SK-N-SH (cell line): Measurements from ENCODE around the gene LIN37. TPM values are rescaled to one million over a fixed set of nuclear protein-coding genes. Genes with fewer than 3 reads are reported as not detected.

Experiments used
- CTCF ChIA-PET: fragments of 300-600, 350-600 bp; formaldehyde crosslinking; extraction: SDS; loops from one replicate; lab custom pipeline; 2021; lab: Yijun Ruan, JAX
- POLR2A ChIA-PET: fragments of 350-600 bp; sonication (Branson Sonifier 250); formaldehyde crosslinking; extraction: SDS; loops from one replicate; lab custom pipeline; 2020; ENCODE audit warnings: antibody characterized with exemption, inconsistent platforms; lab: Yijun Ruan, JAX
- DNase-seq: peaks from one replicate; pipeline ENCODE4 v3.0.0; 2012
- H2AFZ ChIP-seq: fragments of 200-600 bp; sonication (generic); 2 replicates; pipeline ENCODE4 v1.8.1; 2016; ENCODE audit warnings: antibody characterized with exemption, mild to moderate bottlenecking, low read depth
- H3F3A ChIP-seq: fragments of 200-600 bp; sonication (generic); replicated peaks from 2 replicates; pipeline ENCODE3; 2016; ENCODE audit warnings: antibody characterized with exemption, mild to moderate bottlenecking; ENCODE audit not compliant: insufficient read depth
- H3K27ac ChIP-seq, 2 experiments: fragments of 200-500 bp in 1 of 2; fragments of 200-600 bp in 1 of 2; sonication (Bioruptor generic) in 1 of 2; sonication (generic), shearing (Covaris generic) in 1 of 2; 2 replicates each; pipeline versions ENCODE4 v1.5.1 to v1.6.1; 2014 to 2016; ENCODE audit warnings: low read depth in 2 of 2, inconsistent platforms in 1 of 2, low read length in 1 of 2, mild to moderate bottlenecking in 1 of 2, mixed read lengths in 1 of 2
- H3K27me3 ChIP-seq: fragments of 200-600 bp; sonication (generic), shearing (Covaris generic); 2 replicates; pipeline ENCODE4 v1.6.1; 2016; ENCODE audit warnings: mixed run types; ENCODE audit not compliant: insufficient read depth
- H3K36me3 ChIP-seq, 2 experiments: fragments of 200-500 bp in 1 of 2; fragments of 200-600 bp in 1 of 2; sonication (Bioruptor generic) in 1 of 2; sonication (generic) in 1 of 2; replicated peaks in 1 of 2; 2 replicates each; pipeline versions ENCODE3 to v1.5.1; 2014 to 2016; ENCODE audit warnings: low read length in 1 of 2, mild to moderate bottlenecking in 1 of 2; ENCODE audit not compliant: insufficient read depth in 2 of 2, control insufficient read depth in 1 of 2
- H3K4me1 ChIP-seq, 2 experiments: fragments of 200-500 bp in 1 of 2; fragments of 200-600 bp in 1 of 2; sonication (Bioruptor generic) in 1 of 2; sonication (generic), shearing (Covaris generic) in 1 of 2; 2 replicates each; pipeline versions ENCODE4 v1.5.1 to v1.6.1; 2014 to 2016; ENCODE audit warnings: low read depth in 1 of 2, low read length in 1 of 2, mixed run types in 1 of 2; ENCODE audit not compliant: insufficient read depth in 2 of 2, control insufficient read depth in 1 of 2
- H3K4me2 ChIP-seq: fragments of 200-600 bp; sonication (generic), shearing (Covaris generic); 2 replicates; pipeline ENCODE4 v1.6.1; 2017; ENCODE audit warnings: mixed run types
- H3K4me3 ChIP-seq, 2 experiments: fragments of 200-500 bp in 1 of 2; fragments of 200-600 bp in 1 of 2; sonication (Bioruptor generic) in 1 of 2; sonication (generic), shearing (Covaris generic) in 1 of 2; 2 replicates each; pipeline versions ENCODE4 v1.5.1 to v1.8.1; 2014 to 2016; ENCODE audit warnings: low read depth in 2 of 2, inconsistent platforms in 1 of 2, low read length in 1 of 2, mild to moderate bottlenecking in 1 of 2, mixed read lengths in 1 of 2, moderate library complexity in 1 of 2
- H3K79me2 ChIP-seq: fragments of 200-600 bp; sonication (generic); 2 replicates; pipeline ENCODE4 v1.8.1; 2017; ENCODE audit warnings: mild to moderate bottlenecking; ENCODE audit not compliant: insufficient read depth
- H3K9ac ChIP-seq: fragments of 200-600 bp; sonication (generic); 2 replicates; pipeline ENCODE4 v1.6.1; 2017; ENCODE audit warnings: mixed run types
- H3K9me2 ChIP-seq: fragments of 200-600 bp; sonication (generic); 2 replicates; pipeline ENCODE4 v1.6.1; 2017; ENCODE audit warnings: mixed run types
- H3K9me3 ChIP-seq: fragments of 200-600 bp; sonication (generic); 2 replicates; pipeline ENCODE4 v1.6.1; 2017; ENCODE audit warnings: mixed run types, mild to moderate bottlenecking, moderate library complexity
- H4K20me1 ChIP-seq: fragments of 200-600 bp; sonication (generic); 2 replicates; pipeline ENCODE4 v1.6.1; 2017; ENCODE audit warnings: mild to moderate bottlenecking, mixed run types; ENCODE audit not compliant: insufficient read depth
- EP300 ChIP-seq, 2 experiments: IDR thresholded peaks; 2 replicates each; pipeline versions ENCODE4 v1.4.0 to v1.6.1; 2012; ENCODE audit warnings: borderline replicate concordance in 1 of 2, low read depth in 1 of 2, low read length in 1 of 2
- EZH2phosphoT487 ChIP-seq: fragments of 200-600 bp; sonication (generic); IDR thresholded peaks from 2 replicates; pipeline ENCODE4 v1.6.1; 2017; ENCODE audit warnings: low read depth, mixed run types, mild to moderate bottlenecking, antibody characterized with exemption, moderate library complexity, borderline replicate concordance
- GABPA ChIP-seq: IDR thresholded peaks from 2 replicates; pipeline ENCODE4 v1.4.0; 2012; ENCODE audit warnings: low read depth, mild to moderate bottlenecking
- JUND ChIP-seq: IDR thresholded peaks from 2 replicates; pipeline ENCODE4 v1.4.0; 2012
- MEF2A ChIP-seq: IDR thresholded peaks from 2 replicates; pipeline ENCODE4 v1.4.0; 2012; ENCODE audit warnings: low read depth, borderline replicate concordance
- MXI1 ChIP-seq: IDR thresholded peaks from 2 replicates; pipeline ENCODE4 v1.6.1; 2012; ENCODE audit warnings: mild to moderate bottlenecking, low read depth, low read length, improper control_type of control experiment
- NFIC ChIP-seq: IDR thresholded peaks from 2 replicates; pipeline ENCODE4 v1.4.0; 2012; ENCODE audit warnings: borderline replicate concordance
- RCOR1 ChIP-seq: fragments of 150-350 bp; IDR thresholded peaks from 2 replicates; pipeline ENCODE4 v1.6.1; 2017; ENCODE audit warnings: antibody characterized with exemption, low read length
- REST ChIP-seq: IDR thresholded peaks from 2 replicates; pipeline ENCODE4 v1.6.1; 2012; ENCODE audit warnings: mild to moderate bottlenecking, low read depth, low read length, moderate library complexity
- RXRA ChIP-seq: IDR thresholded peaks from 2 replicates; pipeline ENCODE4 v1.4.0; 2012; ENCODE audit warnings: low read depth, mild to moderate bottlenecking, borderline replicate concordance
- SMC3 ChIP-seq: IDR thresholded peaks from 2 replicates; pipeline ENCODE4 v1.6.1; 2012; ENCODE audit warnings: low read depth, low read length, improper control_type of control experiment
- TAF1 ChIP-seq: IDR thresholded peaks from 2 replicates; pipeline ENCODE4 v1.6.1; 2012; ENCODE audit warnings: low read depth, mild to moderate bottlenecking, low read length, moderate library complexity, borderline replicate concordance
- TCF12 ChIP-seq: IDR thresholded peaks from 2 replicates; pipeline ENCODE4 v1.4.0; 2012
- ZBTB33 ChIP-seq: IDR thresholded peaks from 2 replicates; pipeline ENCODE4 v1.4.0; 2012; ENCODE audit warnings: low read depth, borderline replicate concordance
- WGBS: methylation state at CpG from one replicate; pipeline ENCODE4 v1.1.6; 2017; ENCODE audit warnings: low lambda C conversion rate; 5-methylcytosine and 5-hydroxymethylcytosine counted together
- polyA plus RNA-seq, 3 experiments: library from polyadenylated mRNA; depleted of rRNA; stranded (reverse); fragments of >200 nt; gene quantifications; 2 replicates each; pipeline ENCODE4 v1.2.3, GENCODE V29; 2012
- TF ChIP-seq, protein P1 (sequence below): IDR thresholded peaks from 2 replicates; pipeline ENCODE4 v1.4.0; 2012; ENCODE audit warnings: low read depth, borderline replicate concordance
- TF ChIP-seq, protein P2 (sequence below): fragments of 150-350 bp; IDR thresholded peaks from 2 replicates; pipeline ENCODE4 v1.6.1; 2017; ENCODE audit warnings: antibody characterized with exemption, low read length, low read depth, borderline replicate concordance

LIN37 gene
- polyA plus RNA-seq, 1 of the 3 experiments (the other 2 are of a cell fraction): 21.1 TPM

GRCh38 chr19:35797663-35798062 lies 49.3 kb downstream of the LIN37 start (continued):
- TF ChIP-seq REST: no peak
- TF ChIP-seq, protein P1, sequence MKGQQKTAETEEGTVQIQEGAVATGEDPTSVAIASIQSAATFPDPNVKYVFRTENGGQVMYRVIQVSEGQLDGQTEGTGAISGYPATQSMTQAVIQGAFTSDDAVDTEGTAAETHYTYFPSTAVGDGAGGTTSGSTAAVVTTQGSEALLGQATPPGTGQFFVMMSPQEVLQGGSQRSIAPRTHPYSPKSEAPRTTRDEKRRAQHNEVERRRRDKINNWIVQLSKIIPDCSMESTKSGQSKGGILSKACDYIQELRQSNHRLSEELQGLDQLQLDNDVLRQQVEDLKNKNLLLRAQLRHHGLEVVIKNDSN: no peak
- TF ChIP-seq GABPA: no peak
- no peak for TF ChIP-seq EZH2phosphoT487
- TF ChIP-seq ZBTB33: no peak

DNA sequence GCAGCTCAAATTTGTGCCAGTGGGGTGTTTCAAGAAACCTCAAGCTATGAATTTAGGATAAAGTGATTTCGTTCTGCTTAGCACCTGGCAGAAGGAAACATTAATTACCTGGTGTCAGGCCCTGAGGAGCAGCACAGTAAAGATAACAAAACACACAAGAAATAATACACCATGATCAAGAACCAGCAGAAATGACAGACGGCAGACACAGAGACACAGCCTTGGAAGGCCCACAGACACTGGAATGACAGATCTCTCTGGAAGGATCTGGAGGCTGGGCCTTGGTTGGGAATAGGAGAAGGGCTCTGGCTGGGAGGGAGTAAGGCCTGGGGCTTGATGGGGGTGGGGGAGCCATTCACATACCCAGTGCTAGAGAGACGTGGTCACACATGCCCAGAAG lies 53.5 kb downstream of the LIN37 start:
- TF ChIP-seq RXRA (no peak), TCF12 (no peak), SMC3 (no peak), NFIC (no peak), EP300 (IDR thresholded peaks at IDR 0.05; ENCODE audit: borderline replicate concordance in 1 of 2, low read depth in 1 of 2, low read length in 1 of 2) (no peak), MEF2A (no peak), JUND (no peak), MXI1 (no peak), RCOR1 (no peak), GABPA (no peak), TAF1 (no peak)
- TF ChIP-seq, protein P2, sequence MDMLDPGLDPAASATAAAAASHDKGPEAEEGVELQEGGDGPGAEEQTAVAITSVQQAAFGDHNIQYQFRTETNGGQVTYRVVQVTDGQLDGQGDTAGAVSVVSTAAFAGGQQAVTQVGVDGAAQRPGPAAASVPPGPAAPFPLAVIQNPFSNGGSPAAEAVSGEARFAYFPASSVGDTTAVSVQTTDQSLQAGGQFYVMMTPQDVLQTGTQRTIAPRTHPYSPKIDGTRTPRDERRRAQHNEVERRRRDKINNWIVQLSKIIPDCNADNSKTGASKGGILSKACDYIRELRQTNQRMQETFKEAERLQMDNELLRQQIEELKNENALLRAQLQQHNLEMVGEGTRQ: no peak
- Histone ChIP-seq H2AFZ (no peak overlapping the region), H3K9me2 (no peaks in the 10 kb centered on the region), H4K20me1 (no peaks in the 10 kb centered on the region), H3K36me3 (no peaks in the 10 kb centered on the region), H3K27ac (no peak overlapping the region), H3K9ac (no peak overlapping the region), H3K9me3 (no peaks in the 10 kb centered on the region), H3K4me2 (no peak overlapping the region), H3K4me3 (no peak overlapping the region), H3K4me1 (no peaks in the 10 kb centered on the region), H3F3A (no peaks in the 10 kb centered on the region), H3K79me2 (no peaks in the 10 kb centered on the region), H3K27me3 (peaks cover 14% of the 10 kb centered on the region; the same call in 1 of the 2 replicates)
- DNase-seq: no peak
- ChIA-PET POLR2A (no interaction called here), CTCF (interaction anchor here (0.6 to 1.3 kb wide), 3 partner anchors 10 to 291 kb away, joined by 3 read pairs; no protein-coding TSS in a partner anchor)
- WGBS: 10% methylated on average over 3 of the region's 3 CpGs
